Measurements from ENCODE around the gene HAPLN1.
"Not testable (repeated sequence)": the region's sequence is repeated elsewhere in the genome, so short reads cannot be mapped to it uniquely, and the experiment has no call there.

Gene HAPLN1

GRCh38 chr5:83720836-83721537, at the start of gene HAPLN1:
Gene HAPLN1, minus strand, starts transcription at chr5:83720855. Its CDS starts 47,332 bp downstream, at chr5:83673523.
- no peak for DNase-seq (ENCODE audit: low spot score)

GRCh38 chr5:83767409-83767992, 46.8 kb upstream of the HAPLN1 start:
- no peak for DNase-seq (ENCODE audit: low spot score)

DNA sequence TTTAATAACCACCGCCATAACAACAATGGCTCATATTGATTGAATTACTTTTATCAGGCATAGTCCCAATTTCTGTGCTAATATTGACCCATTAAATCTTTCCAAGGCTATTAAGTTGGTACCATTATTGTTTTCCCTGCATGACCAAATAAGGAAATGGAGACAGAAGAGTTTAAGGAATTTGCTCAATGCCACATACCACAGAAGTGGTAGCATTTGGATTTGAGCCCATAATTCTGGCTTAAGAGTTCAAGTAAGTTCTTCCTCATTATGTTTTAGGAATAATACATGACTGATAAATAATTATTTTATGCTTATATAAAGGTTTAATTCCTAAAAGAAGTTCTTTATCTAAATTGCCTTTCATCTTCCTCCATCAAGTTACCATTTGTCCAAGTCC, 43.4 kb upstream of the HAPLN1 start:
- no peak for DNase-seq (ENCODE audit: low spot score)

GRCh38 chr5:83760579-83760978, 39.9 kb upstream of the HAPLN1 start:
- DNase-seq (ENCODE audit: low spot score) = no peak

GRCh38 chr5:83752700-83753099, 32.0 kb upstream of the HAPLN1 start:
- DNase-seq (ENCODE audit: low spot score) = no peak

DNA sequence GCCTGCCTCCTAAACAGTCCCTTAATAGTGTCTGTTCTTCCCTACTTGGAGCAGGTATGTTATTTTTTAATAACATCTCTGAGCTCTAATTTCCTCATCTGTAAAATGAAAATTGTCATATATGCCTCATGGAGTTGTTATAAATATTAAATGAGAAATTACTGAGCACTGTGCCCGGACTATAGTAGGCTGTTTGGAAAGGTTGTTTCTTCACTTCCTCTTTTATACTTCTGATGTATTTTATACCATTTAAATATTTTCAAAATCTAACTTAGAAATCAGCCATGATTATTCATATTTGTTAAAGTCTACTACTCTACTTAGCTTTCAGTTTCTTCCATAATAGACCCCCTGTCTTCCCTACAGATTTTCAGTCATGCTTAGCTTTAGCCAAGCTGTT, 30.5 kb upstream of the HAPLN1 start:
- DNase-seq (ENCODE audit: low spot score) = no peak

- DNase-seq (ENCODE audit: low spot score) = peak; percentile 73
These were observed 30.1 kb upstream of the HAPLN1 start for GRCh38 chr5:83750749-83751148.

GRCh38 chr5:83745816-83746215, 25.2 kb upstream of the HAPLN1 start:
- DNase-seq (ENCODE audit: low spot score) = no peak

DNA sequence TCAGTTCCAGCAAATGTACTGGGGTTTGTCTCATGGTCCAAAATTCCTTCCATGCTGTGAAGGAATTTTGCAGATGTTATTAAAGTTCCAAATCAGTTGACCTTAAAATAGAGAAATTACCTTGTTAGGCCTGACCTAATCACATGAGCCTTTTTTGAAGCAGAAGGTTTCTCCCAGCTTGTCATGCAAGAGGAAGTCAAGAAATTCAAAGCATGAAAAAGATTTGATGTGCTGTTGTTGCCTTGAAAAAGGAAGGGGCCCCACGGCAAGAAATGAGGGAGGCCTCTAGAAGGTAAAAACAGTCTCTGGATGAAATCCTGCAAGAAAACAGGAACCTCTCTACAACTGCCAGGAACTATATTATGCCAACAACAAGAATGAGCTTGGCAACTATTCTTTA, 24.2 kb upstream of the HAPLN1 start:
- no peak for DNase-seq (ENCODE audit: low spot score)

- no peak for DNase-seq (ENCODE audit: low spot score)
These were observed 21.4 kb upstream of the HAPLN1 start for GRCh38 chr5:83742089-83742488.

- DNase-seq (ENCODE audit: low spot score) = peak; percentile 4
These were observed 20.9 kb upstream of the HAPLN1 start for GRCh38 chr5:83741571-83741970.

DNA sequence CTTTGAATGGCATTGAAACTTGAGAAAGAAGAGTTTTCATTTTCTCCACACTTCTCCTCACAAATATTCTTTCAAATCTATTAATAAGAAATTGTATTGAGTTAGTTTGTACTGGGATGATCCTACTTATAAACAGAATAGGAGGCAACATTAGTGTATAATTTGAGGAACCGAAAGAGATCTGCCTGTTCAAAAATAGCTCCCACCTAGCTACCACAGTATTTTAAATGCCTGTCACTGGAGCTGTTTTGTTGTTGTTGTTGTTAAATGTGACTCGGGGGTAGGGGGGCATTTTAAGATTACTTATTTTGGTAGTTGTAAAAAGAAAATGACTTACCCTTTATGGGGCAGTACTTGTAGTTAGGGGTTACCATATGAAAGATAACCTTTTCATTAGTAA, 20.1 kb upstream of the HAPLN1 start:
- DNase-seq (ENCODE audit: low spot score) = no peak

GRCh38 chr5:83736169-83736568, 15.5 kb upstream of the HAPLN1 start:
- not testable (repeated sequence) for DNase-seq (ENCODE audit: low spot score)

DNA sequence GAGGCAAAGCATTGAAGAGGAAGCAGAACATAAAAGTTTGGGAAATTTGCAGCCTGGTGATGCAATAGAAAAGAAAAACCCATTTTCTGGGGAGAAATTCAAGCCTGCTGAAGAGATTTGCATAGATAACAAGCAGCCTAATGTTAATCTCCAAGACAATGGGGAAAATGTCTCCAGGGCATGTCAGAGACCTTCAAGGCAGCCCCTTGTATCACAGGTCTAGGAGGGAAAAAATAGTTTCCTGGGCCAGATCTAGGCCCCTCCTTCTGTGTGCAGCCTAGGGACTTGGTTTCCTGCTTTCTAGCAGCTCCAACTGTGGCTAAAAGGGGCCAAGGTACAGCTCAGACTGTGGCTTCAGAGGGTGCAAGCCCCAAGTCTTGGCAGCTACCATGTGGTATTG, 14.4 kb upstream of the HAPLN1 start:
- DNase-seq (ENCODE audit: low spot score) = not testable (repeated sequence)

- no peak for DNase-seq (ENCODE audit: low spot score)
These were observed 11.0 kb upstream of the HAPLN1 start for GRCh38 chr5:83731638-83732037.

GRCh38 chr5:83729362-83729761, 8.7 kb upstream of the HAPLN1 start:
- DNase-seq (ENCODE audit: low spot score) = no peak

DNA sequence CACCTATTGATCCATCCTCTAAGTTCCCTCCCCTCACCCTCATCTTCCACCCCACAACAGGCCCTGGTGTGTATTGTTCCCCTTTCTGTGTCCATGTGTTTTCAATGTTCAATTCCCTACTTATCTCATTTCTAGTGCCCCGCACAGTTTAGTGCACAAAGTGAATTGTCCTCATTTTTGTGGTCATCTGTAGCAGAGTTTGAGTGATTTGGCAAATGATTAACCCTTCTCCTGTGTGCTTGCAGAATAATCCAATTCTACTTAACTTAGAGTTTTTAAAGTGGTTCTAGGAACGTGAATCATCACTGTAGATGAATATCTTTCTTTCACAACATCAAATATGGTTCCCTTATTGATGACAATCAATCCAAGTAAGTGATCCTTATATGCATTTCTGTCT, 6.3 kb upstream of the HAPLN1 start:
- no peak for DNase-seq (ENCODE audit: low spot score)

DNA sequence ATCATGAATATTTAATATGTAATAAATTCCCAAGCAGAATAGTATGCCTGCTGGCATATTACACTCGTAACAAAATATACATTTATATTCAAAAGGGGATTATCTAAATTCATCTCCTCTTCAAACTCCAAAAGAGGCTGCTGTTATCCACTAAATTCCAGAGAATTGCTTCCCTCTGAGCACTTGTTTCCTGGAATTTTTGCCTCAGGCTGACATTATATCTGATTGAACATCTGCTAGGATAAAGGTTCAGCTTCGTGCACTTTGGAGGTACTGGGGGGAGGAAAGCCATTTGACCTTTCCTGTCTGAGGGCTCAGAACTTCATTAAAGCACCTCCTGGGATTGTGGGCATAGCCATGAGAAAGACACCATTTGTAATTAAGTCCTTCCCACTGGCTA, 4.3 kb upstream of the HAPLN1 start:
- no peak for DNase-seq (ENCODE audit: low spot score)

DNA sequence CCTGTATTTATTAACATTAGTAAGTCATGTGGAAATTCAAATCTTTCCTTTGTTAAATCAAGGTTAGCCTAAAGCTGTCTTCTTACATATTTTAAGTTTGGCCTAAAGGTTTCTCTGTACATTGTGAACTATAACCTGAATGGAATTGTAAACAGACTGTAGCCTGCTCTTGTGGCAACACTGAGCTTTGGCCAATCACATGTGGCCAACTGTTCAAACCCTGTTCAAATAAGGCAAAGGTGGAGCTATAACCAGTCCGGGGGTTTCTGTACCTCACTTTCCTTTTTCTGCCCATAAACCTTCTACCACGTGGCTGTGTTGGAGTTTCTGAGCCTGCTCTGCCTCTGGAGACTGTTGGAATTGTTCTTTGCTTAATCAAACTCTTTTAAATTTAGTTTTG, 3.3 kb upstream of the HAPLN1 start:
- no peak for DNase-seq (ENCODE audit: low spot score)

DNA sequence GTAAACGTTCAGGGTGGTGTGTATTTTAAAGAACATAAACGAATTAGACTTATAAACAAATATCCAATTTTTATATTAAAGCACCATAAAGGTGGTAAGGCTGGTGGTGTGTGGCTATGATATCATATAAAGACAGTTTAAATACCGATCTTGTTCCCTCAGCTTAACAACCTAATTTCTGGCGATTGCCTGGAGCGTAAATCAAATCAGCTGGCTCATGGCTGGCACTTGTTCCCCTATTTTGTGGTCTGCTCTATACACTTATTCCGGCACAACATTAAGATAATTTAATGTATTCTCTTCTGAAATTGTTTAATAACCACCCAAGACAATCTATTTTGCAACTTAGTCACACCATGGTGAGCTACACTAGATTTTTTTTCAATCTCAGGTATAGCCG, 2.4 kb upstream of the HAPLN1 start:
- no peak for DNase-seq (ENCODE audit: low spot score)

DNA sequence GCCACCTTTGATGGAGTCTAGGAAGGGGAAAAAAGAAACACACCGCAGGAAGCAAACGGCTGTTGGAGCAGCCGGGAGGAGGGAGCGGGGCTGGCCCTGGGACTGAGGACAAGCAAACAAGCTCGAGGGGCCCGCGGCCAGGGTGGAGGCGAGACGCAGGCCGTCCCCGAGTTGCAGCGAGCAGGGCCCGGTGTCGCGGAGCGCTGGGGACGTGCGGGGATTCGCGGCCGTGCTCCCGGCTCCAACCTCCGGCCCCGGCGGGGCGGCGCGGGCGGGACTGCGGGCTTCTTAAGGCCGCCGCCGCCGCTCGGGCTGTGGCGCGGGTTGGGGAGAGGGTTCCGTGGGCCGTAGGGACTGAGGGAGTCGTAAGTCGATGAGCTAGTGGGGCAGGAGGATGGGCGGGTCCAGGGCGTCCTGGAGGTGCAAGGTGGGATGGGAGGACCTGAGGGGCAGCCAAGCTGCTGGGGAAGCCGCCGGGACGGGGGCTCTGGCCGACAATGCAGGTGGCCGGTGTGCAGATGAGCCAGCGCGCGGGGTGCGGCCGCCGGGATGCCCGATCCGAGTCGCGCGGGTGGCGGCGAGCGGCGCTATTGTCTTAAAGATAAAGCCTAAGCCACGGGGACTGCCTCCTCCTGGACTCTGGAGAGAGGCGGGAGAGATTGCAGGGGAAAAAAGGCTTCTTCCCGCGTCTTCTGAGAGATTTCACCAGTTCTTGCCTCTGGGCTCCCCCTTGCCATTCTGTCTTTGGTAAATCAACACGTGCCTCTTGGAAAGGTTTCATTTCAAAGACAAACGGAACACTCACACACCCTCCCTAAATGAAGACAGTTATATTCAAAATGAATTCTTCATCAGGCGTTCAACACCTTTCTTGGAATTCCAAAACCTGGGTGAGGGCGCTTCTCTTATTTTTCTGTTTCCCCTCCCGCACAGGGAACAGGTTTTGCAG, 1.6 kb upstream of the HAPLN1 start:
- peak; percentile 50 for DNase-seq (ENCODE audit: low spot score)

GRCh38 chr5:83718936-83719495, 1.6 kb downstream of the HAPLN1 start:
- DNase-seq (ENCODE audit: low spot score) = no peak

All from pons (tissue), 1 donor.